GM18498 (cell line): ENCODE data around the gene TSPY3.
"Not testable (repeated sequence)": the region's sequence is repeated elsewhere in the genome, so short reads cannot be mapped to it uniquely, and the experiment has no call there.

Experiments
- ATAC-seq: cut with Tn5 transposase; IDR thresholded peaks from one replicate; pipeline ENCODE4 v1.9.1; 2021; ENCODE audit warnings: mild to moderate bottlenecking, moderate library complexity; ENCODE audit not compliant: unreplicated experiment

Gene TSPY3

GRCh38 chrY:9398121-9398520 lies at the start of gene TSPY3:
TSPY3 (plus strand) TSS chrY:9398421; CDS start chrY:9398467, 46 bp downstream.
- ATAC-seq = not testable (repeated sequence)

GRCh38 chrY:9357497-9357896 lies 40.7 kb upstream of the TSPY3 start, which contains the start of gene TSPY8:
TSPY8 (plus strand) TSS chrY:9357797; CDS start chrY:9357843, 46 bp downstream.
- ATAC-seq = not testable (repeated sequence)

- not testable (repeated sequence) for ATAC-seq
These were observed 1.7 kb upstream of the TSPY3 start for GRCh38 chrY:9396527-9396926.
